Spleen (tissue), 7 donors: ENCODE data around the gene MX2.

ENCODE experiments used
- POLR2A ChIP-seq, 3 donors: fragments of 450-650 bp; IDR thresholded peaks; one replicate each; pipeline ENCODE4 v1.5.1; 2017; ENCODE audit warnings: antibody characterized with exemption in 3 of 3, mild to moderate bottlenecking in 1 of 3
- TF ChIP-seq, protein P1 (sequence below), 11 experiments: fragments of 200-600 bp in 7 of 11; fragments of 450-650 bp in 4 of 11; sonication (generic) in 4 of 11; IDR thresholded peaks in 8 of 11; conservative IDR thresholded peaks in 3 of 11; 1 replicate in 7 of 11; 2 replicates in 4 of 11; pipeline versions ENCODE4 v1.4.0 to v1.8.0; 2016 to 2021; ENCODE audit warnings: antibody characterized with exemption in 11 of 11, inconsistent platforms in 4 of 11, mild to moderate bottlenecking in 1 of 11
- donor health status: DM: no; HTN: no; CAD: no; lungs with moderate emphysema.
- donor health status: DM: no; HTN: no; CAD: no.
- donor health status: DM: no; HTN: no; CAD: no.

GRCh38 chr21:41338455-41338854, 23.4 kb upstream of the MX2 start:
- TF ChIP-seq, protein P1, sequence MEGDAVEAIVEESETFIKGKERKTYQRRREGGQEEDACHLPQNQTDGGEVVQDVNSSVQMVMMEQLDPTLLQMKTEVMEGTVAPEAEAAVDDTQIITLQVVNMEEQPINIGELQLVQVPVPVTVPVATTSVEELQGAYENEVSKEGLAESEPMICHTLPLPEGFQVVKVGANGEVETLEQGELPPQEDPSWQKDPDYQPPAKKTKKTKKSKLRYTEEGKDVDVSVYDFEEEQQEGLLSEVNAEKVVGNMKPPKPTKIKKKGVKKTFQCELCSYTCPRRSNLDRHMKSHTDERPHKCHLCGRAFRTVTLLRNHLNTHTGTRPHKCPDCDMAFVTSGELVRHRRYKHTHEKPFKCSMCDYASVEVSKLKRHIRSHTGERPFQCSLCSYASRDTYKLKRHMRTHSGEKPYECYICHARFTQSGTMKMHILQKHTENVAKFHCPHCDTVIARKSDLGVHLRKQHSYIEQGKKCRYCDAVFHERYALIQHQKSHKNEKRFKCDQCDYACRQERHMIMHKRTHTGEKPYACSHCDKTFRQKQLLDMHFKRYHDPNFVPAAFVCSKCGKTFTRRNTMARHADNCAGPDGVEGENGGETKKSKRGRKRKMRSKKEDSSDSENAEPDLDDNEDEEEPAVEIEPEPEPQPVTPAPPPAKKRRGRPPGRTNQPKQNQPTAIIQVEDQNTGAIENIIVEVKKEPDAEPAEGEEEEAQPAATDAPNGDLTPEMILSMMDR (IDR thresholded peaks at IDR 0.05 in 8 of 11, conservative IDR thresholded peaks at IDR 0.05 in 3 of 11): no peak
- no peak for TF ChIP-seq POLR2A (IDR thresholded peaks at IDR 0.05)
